ENCODE data around the gene PRUNE1. TPM values are rescaled to one million over a fixed set of nuclear protein-coding genes. Genes with fewer than 3 reads are reported as not detected.

The PRUNE1 gene
- total RNA-seq, 4 donors from 2014 or later = 16.5 to 24.2 (median 20.4) TPM

- no peak overlapping the region for H3K4me3 ChIP-seq
- peaks cover 5% of the 10 kb centered on the region for H3K4me1 ChIP-seq
- peaks cover 86% of the 10 kb centered on the region for H3K36me3 ChIP-seq
- DNase-seq (ENCODE audit: low spot score in 2 of 2) = no peak
- WGBS = 85% methylated on average over 4 of the region's 4 CpGs
- no peaks in the 10 kb centered on the region for H3K9me3 ChIP-seq
- H3K27me3 ChIP-seq = no peaks in the 10 kb centered on the region
- TF ChIP-seq EP300 (IDR thresholded peaks at IDR 0.05) (no peak), CTCF (IDR thresholded peaks at IDR 0.05) (no peak), POLR2AphosphoS5 (IDR thresholded peaks at IDR 0.05) (no peak), POLR2A (IDR thresholded peaks at IDR 0.05) (no peak)
- H3K27ac ChIP-seq = no peak overlapping the region
These were observed 42.6 kb upstream of the PRUNE1 start for GRCh38 chr1:150965605-150966004.

- WGBS = 75% methylated on average over 6 of the region's 6 CpGs
- Histone ChIP-seq H3K27ac (no peak overlapping the region), H3K4me1 (peaks cover 9% of the 10 kb centered on the region), H3K27me3 (no peaks in the 10 kb centered on the region), H3K4me3 (no peak overlapping the region), H3K9me3 (no peaks in the 10 kb centered on the region), H3K36me3 (peaks cover 82% of the 10 kb centered on the region)
- TF ChIP-seq POLR2A (IDR thresholded peaks at IDR 0.05) (no peak), CTCF (IDR thresholded peaks at IDR 0.05) (no peak), EP300 (IDR thresholded peaks at IDR 0.05) (no peak)
- DNase-seq (ENCODE audit: low spot score in 2 of 2) = no peak
These were observed 42.2 kb upstream of the PRUNE1 start for GRCh38 chr1:150966011-150966410.

- H3K4me3 ChIP-seq = no peak overlapping the region
- TF ChIP-seq EP300 (IDR thresholded peaks at IDR 0.05) = no peak
- no peak for TF ChIP-seq POLR2AphosphoS5 (IDR thresholded peaks at IDR 0.05)
- TF ChIP-seq POLR2A (IDR thresholded peaks at IDR 0.05) = no peak
- no peak for TF ChIP-seq CTCF (IDR thresholded peaks at IDR 0.05)
- no peaks in the 10 kb centered on the region for H3K9me3 ChIP-seq
- no peaks in the 10 kb centered on the region for H3K27me3 ChIP-seq
- H3K27ac ChIP-seq = no peak overlapping the region
- WGBS = 97% methylated on average over 13 of the region's 13 CpGs
- H3K4me1 ChIP-seq = peaks cover 28% of the 10 kb centered on the region
- DNase-seq (ENCODE audit: low spot score in 2 of 2) = no peak
- H3K36me3 ChIP-seq = peaks cover 63% of the 10 kb centered on the region
These were observed 40.3 kb upstream of the PRUNE1 start for GRCh38 chr1:150967936-150968335.

- H3K9me3 ChIP-seq = no peaks in the 10 kb centered on the region
- 87% methylated on average over 4 of the region's 4 CpGs for WGBS
- H3K27me3 ChIP-seq = no peaks in the 10 kb centered on the region
- no peak for TF ChIP-seq POLR2A (IDR thresholded peaks at IDR 0.05)
- TF ChIP-seq CTCF (IDR thresholded peaks at IDR 0.05) = no peak
- TF ChIP-seq EP300 (IDR thresholded peaks at IDR 0.05) = no peak
- no peak for TF ChIP-seq POLR2AphosphoS5 (IDR thresholded peaks at IDR 0.05)
- peaks cover 57% of the 10 kb centered on the region for H3K36me3 ChIP-seq
- H3K27ac ChIP-seq = no peak overlapping the region
- no peak for DNase-seq (ENCODE audit: low spot score in 2 of 2)
- no peak overlapping the region for H3K4me3 ChIP-seq
- peaks cover 34% of the 10 kb centered on the region for H3K4me1 ChIP-seq
These were observed 39.8 kb upstream of the PRUNE1 start for GRCh38 chr1:150968491-150968890.

GRCh38 chr1:150969626-150970025, 38.6 kb upstream of the PRUNE1 start:
- no peak overlapping the region for H3K4me3 ChIP-seq
- 80% methylated on average over 3 of the region's 3 CpGs for WGBS
- no peaks in the 10 kb centered on the region for H3K9me3 ChIP-seq
- no peak for TF ChIP-seq EP300 (IDR thresholded peaks at IDR 0.05)
- TF ChIP-seq CTCF (IDR thresholded peaks at IDR 0.05) = no peak
- TF ChIP-seq POLR2AphosphoS5 (IDR thresholded peaks at IDR 0.05) = no peak
- no peak for TF ChIP-seq POLR2A (IDR thresholded peaks at IDR 0.05)
- H3K27me3 ChIP-seq = no peaks in the 10 kb centered on the region
- H3K4me1 ChIP-seq = peaks cover 37% of the 10 kb centered on the region
- peaks cover 46% of the 10 kb centered on the region for H3K36me3 ChIP-seq
- no peak for DNase-seq (ENCODE audit: low spot score in 2 of 2)
- no peak overlapping the region for H3K27ac ChIP-seq
